ENCODE measurements around the gene UBE2L5.

Gene UBE2L5

DNA sequence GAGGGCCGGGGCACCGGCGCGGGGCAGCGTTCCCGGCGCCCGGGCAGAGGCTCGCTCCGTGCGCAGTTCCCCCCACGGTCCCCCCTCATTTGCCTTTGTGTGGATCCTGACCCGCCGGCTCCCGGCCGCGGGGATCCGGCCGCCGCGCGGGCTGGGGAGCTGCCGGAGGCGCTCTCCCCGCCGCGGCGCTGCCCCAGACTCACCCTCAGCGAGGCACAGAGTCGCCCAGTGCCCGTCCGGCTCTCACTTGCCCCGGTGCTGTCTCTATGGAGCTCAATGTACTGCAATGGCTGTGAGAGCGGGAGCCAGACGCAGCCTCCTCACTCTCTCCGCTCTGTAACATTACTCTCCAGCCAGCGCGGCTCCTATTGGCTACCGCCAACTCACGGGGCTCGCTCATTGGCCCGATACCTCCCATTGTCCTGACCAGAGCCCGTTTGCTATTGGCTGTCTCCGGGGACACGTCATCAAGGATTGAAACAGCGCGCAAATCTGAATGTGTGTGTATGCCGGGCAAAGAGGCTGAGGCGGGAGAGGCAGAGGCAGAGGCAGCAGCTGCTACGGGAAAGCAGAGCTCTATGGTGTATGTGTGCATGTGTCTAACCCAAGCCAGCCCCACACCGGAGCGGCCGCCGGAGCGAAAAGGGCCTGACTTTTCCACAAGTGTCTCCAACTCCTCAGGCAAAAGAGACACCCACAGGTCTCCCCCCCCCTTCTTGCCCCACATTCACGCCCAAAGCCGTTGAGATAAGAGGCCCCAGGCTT is 43.5 kb downstream of the UBE2L5 start, which contains the start of gene HMGB1:
Gene HMGB1 (minus strand): TSS at position 344 of the 765 bp plus-strand sequence. CDS start 2,256 bp downstream, outside the sequence.
- Histone ChIP-seq H3K9ac (ENCODE audit: low read depth, low read length) (peak within 1 kb of the TSS; percentile 98), H3K4me1 (ENCODE audit: control insufficient read depth, insufficient read depth, low read length) (peaks cover 28% of the 10 kb centered on the region), H3K4me3 (ENCODE audit: low read length) (peak within 1 kb of the TSS; percentile 85), H3K36me3 (ENCODE audit: insufficient read depth, low read length) (peaks cover 11% of the 10 kb centered on the region), H3K27me3 (ENCODE audit: control insufficient read depth, insufficient read depth, low read length) (no peaks in the 10 kb centered on the region), H3K9me3 (replicated peaks; ENCODE audit: low read length) (no peaks in the 10 kb centered on the region), H3K4me2 (ENCODE audit: low read length) (peak within 1 kb of the TSS; percentile 84)

DNA sequence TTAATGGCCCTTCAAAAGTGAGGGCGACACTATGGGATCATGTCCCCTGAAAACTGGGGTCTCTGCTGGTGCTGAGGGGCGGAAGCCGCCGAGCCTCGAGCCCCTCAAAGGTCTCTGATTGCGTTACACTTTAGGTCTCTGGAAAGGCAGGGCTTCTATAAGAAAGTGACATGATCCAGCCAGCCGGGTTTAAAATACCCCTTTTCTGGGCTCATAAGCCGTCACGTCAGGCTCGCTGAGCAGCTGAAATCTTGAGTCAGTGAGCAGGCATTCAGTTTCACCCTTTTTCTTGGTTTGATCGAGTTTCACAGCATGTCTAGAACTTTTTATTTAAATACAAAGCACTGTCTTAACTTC is 44.0 kb downstream of the UBE2L5 start:
- Histone ChIP-seq H3K36me3 (ENCODE audit: insufficient read depth, low read length) (peaks cover 11% of the 10 kb centered on the region), H3K4me3 (ENCODE audit: low read length) (peak overlapping the region; percentile 83), H3K4me1 (ENCODE audit: control insufficient read depth, insufficient read depth, low read length) (peaks cover 28% of the 10 kb centered on the region), H3K27me3 (ENCODE audit: control insufficient read depth, insufficient read depth, low read length) (no peaks in the 10 kb centered on the region), H3K4me2 (ENCODE audit: low read length) (peak overlapping the region; percentile 84), H3K9ac (ENCODE audit: low read depth, low read length) (peak overlapping the region; percentile 71), H3K9me3 (replicated peaks; ENCODE audit: low read length) (no peaks in the 10 kb centered on the region)

DNA sequence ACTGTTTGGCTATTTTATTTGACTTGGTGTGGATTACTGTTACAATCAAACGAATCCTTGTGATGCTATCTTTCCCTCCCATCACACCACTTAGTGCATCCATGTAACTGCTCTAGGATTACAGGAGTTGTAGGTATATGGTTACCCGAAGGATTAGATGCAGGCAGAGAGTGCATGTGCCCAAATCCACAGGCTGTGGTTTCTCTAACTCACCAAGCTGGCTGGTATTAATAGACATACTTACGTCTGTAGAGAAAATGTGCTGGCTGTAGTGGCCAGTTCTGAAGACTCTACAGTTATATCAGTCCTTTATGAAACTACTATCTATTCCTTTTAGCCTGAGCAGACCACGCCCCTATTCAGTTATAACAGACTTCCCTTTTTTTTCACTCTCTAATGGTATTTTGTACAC is 44.6 kb downstream of the UBE2L5 start:
- H3K36me3 ChIP-seq (ENCODE audit: insufficient read depth, low read length), result peaks cover 10% of the 10 kb centered on the region
- H3K27me3 ChIP-seq (ENCODE audit: control insufficient read depth, insufficient read depth, low read length), result no peaks in the 10 kb centered on the region
- H3K9me3 ChIP-seq (replicated peaks; ENCODE audit: low read length), result no peaks in the 10 kb centered on the region
- H3K9ac ChIP-seq (ENCODE audit: low read depth, low read length), result peak overlapping the region; percentile 71
- peak overlapping the region; percentile 83 for H3K4me3 ChIP-seq (ENCODE audit: low read length)
- peak overlapping the region; percentile 84 for H3K4me2 ChIP-seq (ENCODE audit: low read length)
- peaks cover 27% of the 10 kb centered on the region for H3K4me1 ChIP-seq (ENCODE audit: control insufficient read depth, insufficient read depth, low read length)

DNA sequence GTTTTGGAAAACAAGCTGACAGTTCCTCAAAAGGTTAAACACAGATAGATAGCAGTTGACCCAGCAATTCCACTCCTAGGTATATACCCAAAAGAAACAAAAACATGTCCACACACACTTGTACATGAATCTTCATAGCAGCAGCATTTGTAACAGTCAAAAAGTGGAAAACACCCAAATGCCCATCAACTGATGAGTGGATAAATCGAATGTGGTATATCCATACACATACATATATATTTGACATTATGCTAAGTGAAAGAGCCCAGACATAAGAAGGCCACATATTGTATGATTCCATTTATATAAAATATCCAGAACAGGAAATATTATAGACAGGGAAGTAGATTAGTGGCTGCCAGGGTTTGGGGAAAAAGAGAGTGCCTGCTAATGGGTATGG is 51.4 kb downstream of the UBE2L5 start:
- H3K36me3 ChIP-seq (ENCODE audit: insufficient read depth, low read length), result no peaks in the 10 kb centered on the region
- no peaks in the 10 kb centered on the region for H3K27me3 ChIP-seq (ENCODE audit: control insufficient read depth, insufficient read depth, low read length)
- no peaks in the 10 kb centered on the region for H3K9me3 ChIP-seq (replicated peaks; ENCODE audit: low read length)
- H3K4me3 ChIP-seq (ENCODE audit: low read length), result no peak overlapping the region
- H3K9ac ChIP-seq (ENCODE audit: low read depth, low read length), result no peak overlapping the region
- no peak overlapping the region for H3K4me2 ChIP-seq (ENCODE audit: low read length)
- H3K4me1 ChIP-seq (ENCODE audit: control insufficient read depth, insufficient read depth, low read length), result no peaks in the 10 kb centered on the region

DNA sequence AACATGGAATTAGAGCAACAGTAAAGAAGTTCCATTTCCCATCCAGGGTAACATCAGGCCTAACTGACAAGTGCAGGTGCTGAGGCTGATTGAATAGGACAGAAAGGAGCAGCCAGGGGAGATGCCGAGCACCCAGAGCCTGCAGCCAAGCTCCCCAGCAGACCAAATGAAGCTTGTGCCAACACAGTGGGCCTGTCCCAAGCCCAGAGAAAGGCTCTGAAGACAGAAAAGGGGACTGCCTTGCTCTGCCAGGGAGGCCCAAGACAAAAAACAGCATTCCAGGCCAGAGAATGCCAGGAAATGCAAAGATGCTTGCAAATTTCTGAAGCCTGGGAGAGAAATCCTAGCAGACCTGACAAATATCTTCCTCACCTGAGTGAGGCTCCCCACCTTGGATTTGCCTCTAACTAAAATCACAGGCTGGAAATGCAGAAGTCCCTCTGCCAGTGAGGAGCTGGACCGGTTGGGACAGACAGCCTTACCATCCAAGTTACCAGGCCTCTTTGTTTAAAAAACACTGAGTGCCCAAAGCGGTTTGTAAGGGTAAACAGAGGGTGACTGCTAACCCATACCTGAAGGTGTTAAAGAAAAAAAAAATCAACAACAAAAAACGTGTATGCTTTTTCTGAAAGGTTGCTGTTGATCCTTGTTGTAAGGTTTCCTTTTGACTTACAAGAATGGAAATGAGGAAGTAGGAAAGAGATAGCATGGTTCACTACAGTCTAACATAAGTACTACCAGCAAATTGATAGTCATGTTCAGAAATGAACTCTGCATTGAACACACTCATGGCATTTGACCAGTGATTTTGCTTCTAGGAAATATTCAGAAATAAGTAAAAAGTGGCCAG is 55.3 kb downstream of the UBE2L5 start:
- Histone ChIP-seq H3K4me3 (ENCODE audit: low read length) (no peak overlapping the region), H3K4me1 (ENCODE audit: control insufficient read depth, insufficient read depth, low read length) (no peaks in the 10 kb centered on the region), H3K9me3 (replicated peaks; ENCODE audit: low read length) (no peaks in the 10 kb centered on the region), H3K27me3 (ENCODE audit: control insufficient read depth, insufficient read depth, low read length) (no peaks in the 10 kb centered on the region), H3K9ac (ENCODE audit: low read depth, low read length) (no peak overlapping the region), H3K4me2 (ENCODE audit: low read length) (no peak overlapping the region), H3K36me3 (ENCODE audit: insufficient read depth, low read length) (no peaks in the 10 kb centered on the region)

All from skeletal muscle satellite cell (primary cell).